Activated CD4-positive, alpha-beta T cell treated with anti-CD3 and anti-CD28 coated beads for 48 hours (primary cell): ENCODE data around the gene MYO6.

Source experiments
- DNase-seq: peaks from one replicate; pipeline ENCODE4 v3.0.0-alpha.2; 2020

Gene MYO6

DNA sequence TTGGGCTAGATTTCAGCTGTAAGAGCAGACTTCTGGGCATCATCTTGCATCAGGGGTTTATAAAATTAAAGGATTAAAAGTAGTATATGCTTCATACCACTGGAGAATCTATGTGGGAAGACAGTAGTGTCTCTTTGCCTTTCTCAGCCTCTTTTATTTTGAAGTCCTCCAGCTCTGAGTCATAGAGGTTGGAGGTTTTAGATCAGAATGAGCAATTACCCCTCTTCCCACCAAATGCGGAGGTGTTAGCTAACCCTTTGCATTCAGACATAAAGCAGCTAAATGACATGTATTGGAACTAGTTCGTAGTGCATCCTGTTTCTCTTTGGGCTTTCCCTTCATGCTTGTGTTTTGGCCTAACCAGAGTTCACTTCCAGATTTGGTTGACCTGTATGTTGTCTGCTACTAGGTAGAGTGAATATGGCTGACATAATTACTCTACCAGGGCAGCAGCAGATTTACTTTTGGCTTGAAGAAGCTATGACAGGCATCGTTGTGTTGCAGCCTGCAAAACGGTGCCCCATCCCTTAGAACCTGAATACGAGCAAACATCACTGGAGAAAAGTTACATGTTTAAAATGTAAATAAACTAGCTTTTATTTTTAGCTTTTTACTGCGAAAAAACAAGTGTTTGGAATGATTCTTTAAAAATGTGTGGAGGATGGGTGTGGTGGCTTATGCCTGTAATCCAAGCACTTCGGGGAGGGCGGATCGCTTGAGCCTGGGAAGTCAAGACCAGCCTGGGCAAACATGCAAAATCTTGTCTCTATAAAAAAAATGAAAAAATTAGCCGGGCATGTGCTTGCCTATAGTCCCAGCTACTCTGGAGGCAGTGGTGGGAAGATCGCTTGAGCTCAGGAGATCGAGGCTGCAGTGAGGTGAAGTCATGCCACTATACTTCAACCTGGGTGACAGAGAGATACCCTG, 82.2 kb downstream of the MYO6 start:
- peak; percentile 34 for DNase-seq

DNA sequence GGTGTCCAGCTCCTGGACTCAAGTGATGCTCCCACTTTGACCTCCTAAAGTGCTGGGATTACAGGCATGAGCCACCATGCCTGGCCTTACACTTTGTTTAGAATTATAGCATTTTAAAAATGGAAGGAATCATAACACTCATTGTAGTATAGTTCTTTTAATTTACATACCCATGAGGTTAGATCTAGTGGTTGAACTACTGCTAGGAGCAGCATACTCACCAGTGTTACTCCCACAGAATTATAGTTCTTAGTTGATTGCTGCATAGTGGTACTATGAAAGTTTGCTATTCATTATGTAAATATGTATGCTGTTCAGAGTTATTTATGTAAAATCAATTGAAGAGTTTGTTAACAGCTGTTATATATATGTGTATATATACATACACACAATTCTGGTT, 85.4 kb downstream of the MYO6 start:
- no peak for DNase-seq

DNA sequence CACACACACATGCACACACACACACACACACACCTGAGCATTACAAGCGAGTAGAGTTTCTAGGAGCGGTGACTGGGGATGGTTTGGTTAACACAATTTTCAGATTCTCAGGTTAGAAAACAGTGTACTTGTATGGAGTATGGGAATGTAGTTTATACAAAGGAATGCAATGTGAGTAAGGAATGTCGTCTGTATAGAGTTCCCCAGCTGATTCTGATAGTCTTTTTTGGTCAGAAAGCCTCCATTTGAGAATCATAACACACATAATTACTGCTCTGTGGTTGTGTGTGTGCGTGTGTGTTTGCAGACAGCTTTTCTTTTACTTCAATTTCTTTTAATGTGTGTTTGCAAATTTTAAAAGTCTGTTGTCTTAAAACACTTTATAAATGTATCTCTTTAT, 93.2 kb downstream of the MYO6 start:
- no peak for DNase-seq

DNA sequence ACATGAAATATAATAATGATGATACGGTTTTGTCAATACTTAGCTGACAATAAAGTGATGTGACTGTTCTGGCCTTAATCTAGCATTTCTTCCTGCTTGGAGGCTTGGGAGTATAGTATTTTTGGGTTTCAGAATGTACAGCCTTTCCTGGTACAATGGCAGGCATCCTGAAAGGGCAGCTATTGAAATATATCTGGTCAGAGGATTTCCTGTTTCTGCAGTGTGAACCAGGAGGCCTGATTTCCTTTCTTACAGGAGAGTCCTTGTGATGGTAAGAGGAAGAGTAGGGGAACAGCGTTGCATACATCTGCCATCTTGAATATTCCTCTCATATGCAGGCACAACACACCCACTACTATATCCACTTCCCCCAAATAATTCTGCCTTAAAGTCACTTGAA, 93.7 kb downstream of the MYO6 start:
- DNase-seq, result no peak

DNA sequence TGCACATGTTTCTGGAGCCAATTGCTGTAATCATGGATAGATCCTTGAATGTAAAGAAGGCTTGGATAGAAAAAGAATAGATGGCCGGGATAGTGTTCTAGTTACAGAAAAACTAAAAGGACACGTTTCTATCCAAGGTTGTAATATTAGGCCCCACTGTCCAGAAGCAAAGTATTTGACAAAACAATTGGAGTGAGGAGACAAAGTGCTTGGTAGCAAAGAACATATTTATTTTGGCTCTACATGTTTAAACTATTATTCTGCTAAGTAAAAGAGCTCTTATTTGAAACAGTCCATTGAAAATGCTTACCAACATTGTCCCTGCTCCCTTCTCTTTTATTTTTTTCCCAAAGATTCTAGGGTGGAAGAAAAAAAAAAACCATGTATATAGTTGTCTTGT, 94.4 kb downstream of the MYO6 start:
- DNase-seq, result no peak

DNA sequence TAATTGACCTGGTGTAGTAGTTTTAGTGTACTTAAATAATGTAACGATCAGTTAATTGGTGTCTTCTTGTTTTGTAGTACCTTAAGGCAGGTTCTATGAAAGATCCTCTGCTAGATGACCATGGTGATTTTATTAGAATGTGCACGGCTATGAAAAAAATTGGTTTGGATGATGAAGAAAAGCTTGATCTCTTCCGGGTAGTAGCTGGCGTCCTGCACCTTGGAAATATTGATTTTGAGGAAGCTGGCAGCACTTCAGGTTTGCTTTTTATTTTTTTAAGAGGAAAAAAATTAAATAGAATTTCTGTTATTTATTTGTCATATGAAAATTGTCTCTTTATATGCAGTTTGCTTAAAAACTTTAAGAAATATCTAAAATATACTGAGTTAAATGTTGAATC, 99.2 kb downstream of the MYO6 start:
- no peak for DNase-seq

DNA sequence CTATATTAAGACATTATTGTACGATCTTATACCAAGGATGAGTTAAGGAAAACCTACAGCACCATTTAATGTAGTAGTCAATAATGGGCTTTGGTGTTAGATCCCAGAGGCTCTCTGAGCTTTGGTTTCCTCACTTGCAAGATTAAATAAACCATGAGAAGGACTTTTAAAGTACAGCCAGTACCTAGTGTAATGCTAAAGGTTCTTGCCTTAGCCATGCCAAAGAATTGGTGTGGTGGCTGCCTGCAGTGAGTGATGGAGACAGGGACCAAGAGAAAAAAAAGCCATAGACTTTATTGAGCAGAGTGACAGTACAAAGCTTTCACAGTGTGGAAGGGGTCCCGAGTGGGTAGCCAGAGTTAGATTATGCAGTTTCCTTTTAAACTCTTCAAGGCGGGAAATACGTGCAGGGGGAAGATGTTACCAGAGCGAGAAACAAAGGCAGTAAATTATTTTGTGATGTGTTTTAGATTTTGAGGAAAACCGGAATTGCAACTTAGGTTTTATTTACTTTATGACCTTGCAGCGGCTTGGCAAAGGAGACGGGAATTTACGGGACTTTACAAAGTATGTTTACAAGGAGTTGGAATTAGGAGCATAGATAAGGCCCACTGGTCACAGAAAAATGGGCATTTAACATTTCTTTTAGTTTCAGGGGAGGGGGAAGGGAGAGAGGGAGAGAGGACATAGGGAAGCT, 100.4 kb downstream of the MYO6 start:
- no peak for DNase-seq

DNA sequence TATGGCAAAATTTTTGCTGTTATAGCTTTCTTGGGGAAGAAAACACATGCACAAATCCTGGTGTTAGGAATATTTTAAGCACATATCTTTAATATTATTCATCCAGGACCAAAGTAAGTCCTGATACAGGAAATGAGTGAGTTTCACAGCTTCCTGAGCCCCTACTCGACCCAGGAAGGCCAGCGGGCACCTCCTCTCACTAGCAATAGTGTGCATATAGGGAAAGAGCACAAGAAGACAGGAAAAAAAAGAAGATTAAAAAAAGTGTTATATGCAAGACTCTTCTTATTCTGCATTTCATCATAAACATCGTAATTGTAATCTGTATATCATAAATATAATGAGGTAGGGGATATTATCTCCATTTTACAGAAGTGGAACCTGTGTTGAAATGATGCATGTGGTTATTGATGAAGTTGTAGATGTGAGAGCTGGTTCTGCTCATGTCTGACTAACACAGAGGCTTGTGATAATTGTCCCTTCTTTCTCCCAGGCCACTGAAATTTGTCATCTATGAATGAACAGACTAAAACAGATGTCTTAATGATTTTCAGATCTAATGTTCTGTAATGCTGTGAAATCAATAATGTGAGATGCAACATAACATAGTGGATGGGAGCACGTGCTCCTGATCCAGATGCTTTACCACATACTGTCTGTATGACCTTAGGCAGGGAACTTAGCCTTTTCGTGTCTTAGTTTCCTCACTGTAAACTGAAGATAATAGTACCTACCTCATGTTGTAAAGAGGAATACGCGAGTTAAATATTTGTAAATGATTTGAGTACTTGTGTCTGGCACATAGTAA, 101.2 kb downstream of the MYO6 start:
- DNase-seq, result no peak

DNA sequence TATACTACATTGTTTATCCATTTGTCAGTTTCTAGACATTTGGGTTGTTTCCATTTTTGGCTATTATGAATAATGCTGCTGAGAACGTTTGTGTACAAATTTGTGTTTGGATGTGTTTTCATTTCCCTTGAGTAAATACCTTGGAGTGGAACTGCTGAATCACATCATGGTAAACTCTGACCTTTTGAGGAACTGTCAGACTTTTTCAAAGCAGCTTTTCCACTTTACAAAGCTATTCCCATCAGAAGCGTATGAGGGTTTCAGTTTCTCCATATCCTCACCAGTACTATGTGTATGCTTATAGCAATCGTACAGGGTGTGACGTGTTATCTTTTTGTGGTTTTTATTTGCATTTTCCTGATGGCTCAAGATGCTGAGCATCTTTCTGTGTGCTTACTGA, 103.7 kb downstream of the MYO6 start:
- no peak for DNase-seq

DNA sequence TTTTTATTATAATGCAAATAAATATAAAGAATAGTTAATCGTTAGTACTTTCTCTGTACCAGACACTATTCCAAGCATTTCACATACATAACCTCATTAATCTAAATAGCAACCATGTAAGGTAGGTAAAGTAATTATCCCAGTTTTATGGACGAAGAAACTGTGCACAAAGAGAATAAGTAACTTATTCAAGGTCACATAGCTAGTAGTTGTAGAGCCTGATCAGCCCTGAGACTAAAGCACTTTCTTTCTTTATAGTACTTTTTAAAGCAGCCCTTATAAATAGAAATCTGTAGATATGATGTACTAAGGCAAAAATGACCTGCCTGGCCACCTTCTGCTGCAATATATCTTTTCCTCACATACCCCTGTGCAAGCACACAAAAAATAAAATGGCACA, 104.8 kb downstream of the MYO6 start:
- no peak for DNase-seq

DNA sequence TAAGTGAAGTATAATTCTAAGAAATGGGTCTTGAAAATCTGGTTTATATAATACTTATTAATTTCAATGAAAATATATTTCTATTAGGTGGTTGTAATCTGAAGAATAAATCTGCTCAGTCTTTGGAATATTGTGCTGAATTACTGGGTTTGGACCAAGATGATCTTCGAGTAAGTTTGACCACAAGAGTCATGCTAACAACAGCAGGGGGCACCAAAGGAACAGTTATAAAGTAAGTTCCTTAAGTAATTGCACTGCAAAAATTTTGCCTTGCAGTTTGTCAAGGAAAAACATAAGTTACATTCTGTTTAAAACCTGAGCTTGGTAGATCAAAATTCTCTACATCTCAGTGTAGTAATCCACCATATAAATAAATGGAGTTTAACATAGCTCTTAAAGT, 106.0 kb downstream of the MYO6 start:
- DNase-seq, result peak; percentile 23

DNA sequence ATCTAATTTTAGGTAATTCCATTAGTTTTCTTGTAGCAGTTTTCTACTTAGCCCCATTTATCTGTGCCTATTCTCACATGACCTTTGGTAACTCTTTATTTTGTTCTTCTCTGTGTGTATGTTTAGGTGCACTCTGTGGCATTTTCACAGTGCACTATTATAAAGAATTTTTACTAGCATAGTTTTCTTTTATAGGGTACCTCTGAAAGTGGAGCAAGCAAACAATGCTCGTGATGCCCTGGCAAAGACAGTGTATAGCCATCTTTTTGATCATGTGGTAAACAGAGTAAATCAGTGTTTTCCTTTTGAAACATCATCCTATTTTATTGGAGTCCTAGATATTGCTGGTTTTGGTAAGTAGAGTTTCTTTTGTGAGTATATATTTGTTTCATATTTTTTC, 107.9 kb downstream of the MYO6 start:
- DNase-seq, result no peak

DNA sequence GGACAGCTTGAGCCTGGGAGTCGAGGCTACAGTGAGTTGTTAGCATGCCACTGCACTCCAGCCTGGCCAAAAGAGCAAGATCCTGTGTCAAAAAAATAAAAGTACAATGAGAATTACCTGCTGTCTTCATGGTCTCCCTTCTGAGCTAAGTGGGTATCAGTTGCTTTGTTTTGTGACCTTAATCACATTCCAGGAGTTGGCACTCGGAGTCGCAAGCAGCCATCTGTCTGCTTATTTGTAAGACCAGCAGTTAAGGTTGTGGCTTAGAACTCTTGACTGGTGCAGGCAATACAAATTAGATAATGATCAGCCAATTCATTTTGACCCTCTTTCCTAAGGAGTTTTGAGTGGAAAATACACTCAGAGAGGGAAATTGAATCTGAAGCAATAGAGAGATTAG, 114.0 kb downstream of the MYO6 start:
- no peak for DNase-seq

DNA sequence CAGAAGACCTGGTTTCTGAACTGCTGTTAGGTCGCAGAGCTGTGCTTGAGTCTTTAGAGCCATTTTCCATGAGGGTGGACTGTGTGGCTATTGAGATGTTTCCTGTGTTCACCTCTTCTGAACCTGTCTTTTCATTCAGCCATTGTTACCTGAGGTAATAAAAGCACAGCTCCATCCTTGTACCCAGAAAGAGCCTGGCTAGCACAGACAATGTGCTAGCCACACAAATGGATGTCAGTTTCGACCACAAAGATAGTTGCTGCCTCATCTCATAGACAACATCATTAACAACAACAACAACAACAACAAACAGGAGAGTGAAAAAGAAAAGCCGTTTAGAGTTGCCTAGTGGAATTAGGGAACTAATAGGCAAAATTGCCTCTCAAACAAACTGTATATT, 114.7 kb downstream of the MYO6 start:
- no peak for DNase-seq

DNA sequence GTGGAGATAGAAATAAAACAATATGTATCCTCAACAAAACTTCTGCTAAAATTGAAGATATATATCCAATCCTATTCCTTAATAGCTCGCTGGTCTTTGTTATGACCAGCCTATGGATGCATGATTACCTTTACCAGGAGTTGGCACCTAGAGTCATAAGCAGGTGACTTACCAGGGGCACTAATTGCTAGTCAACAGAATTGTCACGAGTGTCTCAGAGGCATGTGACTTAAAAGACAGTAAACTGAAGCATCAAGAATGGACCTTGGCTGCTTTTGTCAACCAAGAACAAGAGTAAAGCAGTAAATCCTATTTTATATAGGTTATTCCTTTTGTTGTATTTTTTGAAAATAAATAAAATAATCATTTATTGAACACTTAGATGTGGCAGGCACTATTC, 115.4 kb downstream of the MYO6 start:
- no peak for DNase-seq

DNA sequence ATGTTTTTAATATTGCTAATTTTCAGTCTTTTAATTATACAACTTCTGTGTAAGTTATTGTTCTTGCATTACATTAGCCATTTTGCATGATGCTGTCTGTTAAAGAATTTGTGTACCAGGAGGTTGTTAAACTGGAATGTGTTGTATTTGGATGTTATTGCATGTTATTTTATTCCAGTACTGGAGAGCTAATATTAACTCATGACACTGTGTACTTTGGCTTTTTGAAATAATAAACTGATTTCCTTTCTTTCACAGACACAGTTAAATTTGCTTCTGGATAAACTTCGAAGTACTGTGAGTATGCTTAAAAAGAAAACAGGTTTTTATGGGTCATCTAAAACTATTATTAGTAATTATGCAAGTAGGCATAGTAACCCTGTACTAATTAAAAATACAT, 121.3 kb downstream of the MYO6 start:
- DNase-seq, result no peak

DNA sequence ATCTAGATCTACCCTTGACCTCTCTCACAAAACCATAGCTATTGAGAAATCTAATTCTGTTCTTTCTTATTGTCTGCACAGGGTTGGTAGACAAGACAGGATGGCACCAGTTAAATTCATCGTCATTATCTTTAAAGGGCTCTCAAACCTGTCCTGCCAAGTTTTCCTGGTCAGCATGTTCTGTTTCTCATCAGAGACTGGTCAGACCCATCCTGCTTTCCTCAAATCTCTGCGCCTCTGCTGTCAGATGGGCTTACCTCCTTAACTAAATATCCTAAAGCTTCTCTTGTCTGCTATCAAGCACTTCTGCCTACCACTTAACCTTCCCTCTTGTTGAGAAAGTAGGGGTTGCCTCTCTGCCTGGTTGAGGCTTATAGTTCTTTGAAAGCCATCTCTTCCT, 125.2 kb downstream of the MYO6 start:
- DNase-seq, result no peak

DNA sequence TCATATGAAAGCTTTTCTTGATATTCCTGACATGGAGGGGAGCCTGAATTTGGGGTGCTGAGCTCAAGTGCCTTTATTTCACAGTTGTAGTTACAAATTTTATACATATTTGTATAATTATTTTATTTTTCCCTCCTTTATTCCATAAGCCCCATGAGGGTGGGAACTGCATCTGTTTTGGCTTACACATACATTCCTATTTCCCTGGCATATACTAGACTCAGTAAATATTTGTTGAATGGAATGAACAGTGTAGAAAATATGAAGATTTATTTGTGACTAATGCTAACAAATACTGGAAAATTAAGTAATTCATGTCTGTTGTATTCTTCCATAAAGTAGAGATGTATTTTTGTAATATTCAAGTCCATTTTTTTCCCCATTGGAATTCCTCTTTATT, 127.1 kb downstream of the MYO6 start:
- no peak for DNase-seq

DNA sequence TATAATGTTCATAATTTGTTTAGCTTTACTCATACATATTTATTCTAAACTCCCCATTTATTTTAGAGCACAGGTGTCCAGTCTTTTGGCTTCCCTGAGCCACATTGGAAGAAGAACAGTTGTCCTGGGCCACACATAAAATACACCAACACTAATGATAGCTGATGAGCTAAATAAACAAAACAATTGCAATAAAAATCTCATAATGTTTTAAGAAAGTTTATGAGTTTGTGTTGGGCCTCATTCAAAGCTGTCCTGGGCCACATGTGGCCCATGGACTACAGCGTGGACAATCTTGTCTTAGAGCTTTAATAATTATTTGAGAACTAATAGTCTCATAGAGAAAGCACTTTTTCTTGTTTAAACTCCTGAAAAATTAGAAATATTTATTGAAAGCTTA, 131.3 kb downstream of the MYO6 start:
- DNase-seq, result no peak

DNA sequence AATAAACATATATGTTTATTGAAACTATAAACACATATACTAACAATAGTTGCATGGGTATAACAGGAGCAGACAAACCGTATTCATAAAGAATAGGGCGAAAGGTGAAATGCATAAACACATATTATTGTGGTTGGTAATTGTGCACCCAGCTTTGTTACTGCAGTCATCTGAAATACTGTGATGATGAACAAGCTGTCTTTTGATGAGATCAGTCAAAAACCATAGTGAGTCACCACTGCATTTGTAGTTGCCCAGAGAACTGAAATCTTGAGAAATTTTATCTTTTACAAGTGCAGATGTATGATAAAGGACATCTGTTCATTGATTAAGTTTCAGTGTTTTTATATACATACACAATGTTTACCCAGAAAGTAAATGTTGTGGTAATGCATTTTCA, 133.7 kb downstream of the MYO6 start:
- DNase-seq, result no peak

DNA sequence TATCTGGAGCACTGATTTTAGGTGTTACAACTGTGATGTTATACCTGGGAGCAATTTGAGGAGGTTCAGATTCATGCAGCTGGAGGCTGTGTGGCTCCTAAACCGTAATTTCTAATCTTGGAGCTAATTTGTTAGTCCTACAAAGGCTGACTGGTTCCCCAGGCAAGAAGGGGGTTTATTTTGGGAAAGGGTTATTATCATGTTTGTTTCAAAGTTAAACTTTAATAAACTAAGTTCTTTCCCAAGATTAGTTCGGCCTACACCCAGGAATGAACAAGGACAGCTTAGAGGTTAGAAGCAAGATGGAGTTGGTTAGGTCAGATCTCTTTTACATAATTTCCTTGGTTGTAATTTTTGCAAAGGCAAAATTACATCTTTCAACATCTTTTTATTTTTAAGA, 135.8 kb downstream of the MYO6 start:
- no peak for DNase-seq

DNA sequence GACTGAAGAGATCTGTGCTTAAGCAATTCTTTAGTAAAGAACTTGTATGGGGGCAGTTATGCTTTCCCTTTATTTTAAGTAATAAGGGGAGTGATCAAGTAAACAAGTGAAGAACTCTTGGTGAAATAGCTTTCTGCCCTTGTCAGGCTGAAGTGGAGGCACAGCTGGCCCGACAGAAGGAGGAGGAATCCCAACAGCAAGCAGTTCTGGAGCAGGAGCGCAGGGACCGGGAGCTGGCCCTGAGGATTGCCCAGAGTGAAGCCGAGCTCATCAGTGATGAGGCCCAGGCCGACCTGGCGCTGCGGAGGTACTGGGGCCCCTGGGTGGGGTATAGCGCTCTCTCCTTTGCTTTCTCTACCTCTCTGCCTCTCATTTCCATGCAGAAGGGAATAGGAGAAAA, 143.3 kb downstream of the MYO6 start:
- no peak for DNase-seq

DNA sequence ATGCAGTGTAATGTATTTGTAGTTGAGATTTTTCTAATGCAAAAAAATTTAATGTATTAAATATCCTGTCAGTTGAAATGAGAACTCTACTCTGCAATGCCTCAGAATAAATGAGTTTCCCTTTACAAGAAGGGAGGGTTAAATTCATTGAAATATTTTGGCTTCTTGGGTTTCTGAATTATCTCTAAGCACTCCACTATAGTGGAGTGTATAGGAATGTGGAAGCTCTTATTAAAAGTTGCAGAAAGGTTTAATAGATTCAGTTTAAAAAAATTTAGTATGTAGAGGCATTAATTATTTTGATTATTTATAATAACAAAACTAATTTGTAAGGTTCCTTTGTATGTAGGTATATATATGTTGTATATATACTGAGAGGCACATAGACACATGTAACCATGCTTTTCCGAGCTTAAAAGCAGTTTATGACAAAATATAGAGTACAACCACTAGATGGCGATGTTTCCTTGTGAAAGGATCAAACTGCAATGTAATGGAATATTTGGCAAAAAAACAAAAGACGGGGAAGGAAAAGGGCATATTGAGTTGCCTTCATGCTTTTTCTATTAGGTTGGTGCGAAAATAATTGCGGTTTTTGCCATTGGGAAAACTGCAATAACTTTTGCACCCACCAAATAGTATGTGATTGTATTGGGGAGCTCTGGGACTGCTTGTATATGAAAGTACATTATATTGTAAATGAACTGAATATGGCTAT, 144.2 kb downstream of the MYO6 start:
- no peak for DNase-seq
